Measurements from ENCODE around the gene HNF4A.

HNF4A gene

GRCh38 chr20:44406572-44407137 is 51.2 kb downstream of the HNF4A start:
- no peak for DNase-seq

- DNase-seq: no peak
Observed at GRCh38 chr20:44407402-44408184, 52.1 kb downstream of the HNF4A start.

- DNase-seq: no peak
Observed at GRCh38 chr20:44409132-44409600, 53.7 kb downstream of the HNF4A start.

DNA sequence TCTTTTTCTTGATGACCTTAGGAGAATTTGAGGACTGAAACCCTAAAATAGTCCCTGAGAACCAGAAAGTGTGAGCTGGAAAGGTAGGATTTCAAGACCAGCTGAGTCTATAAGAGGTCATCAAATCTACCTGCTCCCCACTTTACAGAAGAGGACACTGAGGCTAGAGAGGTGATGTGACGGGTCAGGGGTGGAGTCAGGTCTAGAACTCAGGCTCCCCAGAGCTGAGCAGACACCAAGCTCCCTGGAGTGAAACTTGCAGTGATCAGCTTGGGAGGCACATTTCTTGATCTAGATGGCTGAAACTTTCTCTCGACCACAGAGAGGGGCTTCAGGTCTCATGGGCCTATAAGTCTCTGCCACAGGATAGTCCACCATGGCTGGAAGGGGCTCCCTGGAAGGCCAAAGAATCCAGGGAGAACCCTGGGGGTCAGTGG is 55.1 kb downstream of the HNF4A start:
- DNase-seq: no peak

DNA sequence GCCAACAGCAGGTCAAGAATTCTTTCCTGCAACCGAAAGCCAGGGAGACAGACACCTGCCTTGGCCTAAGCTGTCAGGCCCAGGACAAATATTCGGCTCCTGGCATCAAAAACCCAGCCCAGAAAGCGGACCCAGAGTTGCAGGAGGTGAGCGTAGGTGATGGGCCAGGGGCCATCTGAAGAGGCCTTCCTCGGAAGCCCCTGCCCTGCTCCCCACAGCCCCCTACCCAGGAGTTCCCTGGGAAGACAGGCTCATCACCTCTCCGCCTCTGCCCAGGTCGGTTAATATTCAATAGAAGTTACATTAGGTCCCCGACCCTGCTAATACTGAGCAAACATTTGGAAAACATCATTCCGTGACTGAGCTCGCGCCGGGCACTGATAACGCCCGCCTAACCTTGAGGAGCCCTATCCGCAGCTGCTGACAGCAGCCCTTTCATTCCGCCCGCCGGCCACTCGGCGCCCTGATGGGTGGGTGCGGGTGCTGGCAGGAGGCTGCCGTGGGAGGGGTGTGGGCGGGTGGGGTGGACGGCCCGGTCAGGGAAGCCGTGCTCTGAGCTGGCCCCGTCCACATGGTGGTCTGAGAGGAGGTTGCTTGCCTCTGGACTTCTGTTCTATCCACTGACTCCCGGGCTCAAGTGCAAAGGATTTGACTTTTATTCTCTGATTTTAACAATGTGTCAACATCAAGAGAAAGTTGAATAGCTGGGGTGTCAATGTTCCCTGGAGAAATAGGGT is 55.7 kb downstream of the HNF4A start:
- DNase-seq: no peak

DNA sequence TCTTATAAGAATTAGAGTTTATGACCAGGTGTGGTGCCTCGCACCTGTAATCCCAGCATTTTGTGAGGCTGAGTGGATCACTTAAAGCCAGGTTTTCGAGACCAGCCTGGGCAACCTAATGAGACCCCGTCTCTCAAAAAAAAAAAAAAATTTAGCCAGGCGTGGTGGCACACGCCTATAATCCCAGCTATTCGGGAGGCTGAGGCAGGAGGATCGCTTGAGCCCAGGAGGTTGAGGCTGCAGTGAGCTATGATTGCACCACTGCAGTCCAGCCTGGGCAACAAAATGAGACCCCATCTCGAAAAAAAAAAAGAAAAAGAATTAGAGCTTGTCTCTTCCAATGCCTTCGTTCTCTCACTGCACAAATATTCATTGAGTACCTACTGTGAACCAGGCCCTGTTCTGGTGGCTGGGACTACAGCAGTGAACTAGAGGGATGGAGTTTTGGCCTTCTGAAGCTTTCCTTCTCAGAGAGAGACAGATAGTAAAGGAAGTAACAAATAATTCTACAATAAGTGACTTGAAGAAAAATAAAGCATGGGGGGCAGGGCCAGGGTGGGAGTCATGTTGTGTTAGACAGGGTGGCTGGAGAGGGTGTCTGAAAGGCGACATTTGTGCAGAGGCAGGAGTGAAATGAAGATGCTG is 56.4 kb downstream of the HNF4A start:
- no peak for DNase-seq

- DNase-seq: no peak
Observed at GRCh38 chr20:44412402-44413144, 57.1 kb downstream of the HNF4A start.

DNA sequence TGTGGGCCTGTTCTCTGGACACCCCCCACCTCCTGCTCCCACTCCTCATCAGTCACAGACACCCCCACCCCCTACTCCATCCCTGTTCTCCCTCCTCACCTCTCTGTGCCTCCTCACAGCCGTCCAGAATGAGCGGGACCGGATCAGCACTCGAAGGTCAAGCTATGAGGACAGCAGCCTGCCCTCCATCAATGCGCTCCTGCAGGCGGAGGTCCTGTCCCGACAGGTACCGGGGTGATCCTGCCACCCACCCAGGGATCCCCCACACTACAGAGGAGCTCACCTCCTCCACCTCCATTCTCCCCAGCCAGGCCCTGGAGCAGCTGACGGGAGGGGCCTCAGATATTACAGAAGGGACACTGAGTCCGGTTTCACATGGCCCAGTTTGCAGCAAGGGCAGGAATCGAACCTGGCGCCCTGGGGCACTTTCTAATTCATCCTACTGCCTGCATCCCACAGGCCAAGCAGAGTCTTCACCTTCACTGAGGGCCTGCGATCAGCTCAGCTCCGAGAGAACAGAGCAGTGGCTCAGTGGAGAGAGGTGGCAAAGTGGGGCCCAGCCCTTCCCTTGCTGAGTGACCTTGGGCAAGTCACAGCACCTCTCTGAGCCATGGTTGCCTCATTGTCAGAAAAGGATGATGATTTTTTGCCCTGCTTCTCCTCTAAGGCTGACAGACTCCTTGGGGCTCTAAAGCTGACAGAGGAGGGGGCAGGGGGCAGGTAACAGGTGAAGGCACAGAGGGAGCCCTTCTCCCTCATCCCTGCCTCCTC is 58.3 kb downstream of the HNF4A start:
- no peak for DNase-seq

DNA sequence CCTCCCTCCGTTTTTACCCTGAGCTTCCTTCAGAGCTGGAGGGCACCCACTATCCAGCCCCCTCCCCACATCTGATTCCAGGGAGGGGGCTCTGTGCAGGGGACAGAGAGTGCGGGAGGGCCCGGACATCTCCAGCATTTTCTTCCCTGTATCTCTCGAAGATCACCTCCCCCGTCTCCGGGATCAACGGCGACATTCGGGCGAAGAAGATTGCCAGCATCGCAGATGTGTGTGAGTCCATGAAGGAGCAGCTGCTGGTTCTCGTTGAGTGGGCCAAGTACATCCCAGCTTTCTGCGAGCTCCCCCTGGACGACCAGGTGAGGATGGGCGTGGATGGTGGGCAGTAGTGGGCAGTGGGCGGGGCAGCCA is 58.8 kb downstream of the HNF4A start:
- no peak for DNase-seq

DNA sequence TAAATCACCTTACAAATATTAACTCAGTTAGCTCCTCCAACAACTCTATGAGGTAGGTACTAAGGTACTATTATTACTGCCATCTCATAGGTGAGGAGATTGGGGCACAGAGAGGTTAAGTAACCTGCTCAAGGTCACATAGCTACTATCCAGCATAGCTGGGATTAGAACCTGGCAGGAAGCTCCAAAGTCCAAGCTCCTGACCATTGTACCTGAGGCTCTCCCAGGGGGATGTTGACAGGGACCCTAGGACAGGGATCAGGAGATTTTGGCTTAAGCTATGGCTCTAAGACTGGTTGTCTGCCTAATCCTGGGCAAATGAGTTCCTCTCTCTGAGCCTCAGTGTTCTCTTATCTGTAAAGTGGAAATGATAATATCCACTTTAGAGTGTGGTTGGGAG is 59.3 kb downstream of the HNF4A start:
- no peak for DNase-seq

DNA sequence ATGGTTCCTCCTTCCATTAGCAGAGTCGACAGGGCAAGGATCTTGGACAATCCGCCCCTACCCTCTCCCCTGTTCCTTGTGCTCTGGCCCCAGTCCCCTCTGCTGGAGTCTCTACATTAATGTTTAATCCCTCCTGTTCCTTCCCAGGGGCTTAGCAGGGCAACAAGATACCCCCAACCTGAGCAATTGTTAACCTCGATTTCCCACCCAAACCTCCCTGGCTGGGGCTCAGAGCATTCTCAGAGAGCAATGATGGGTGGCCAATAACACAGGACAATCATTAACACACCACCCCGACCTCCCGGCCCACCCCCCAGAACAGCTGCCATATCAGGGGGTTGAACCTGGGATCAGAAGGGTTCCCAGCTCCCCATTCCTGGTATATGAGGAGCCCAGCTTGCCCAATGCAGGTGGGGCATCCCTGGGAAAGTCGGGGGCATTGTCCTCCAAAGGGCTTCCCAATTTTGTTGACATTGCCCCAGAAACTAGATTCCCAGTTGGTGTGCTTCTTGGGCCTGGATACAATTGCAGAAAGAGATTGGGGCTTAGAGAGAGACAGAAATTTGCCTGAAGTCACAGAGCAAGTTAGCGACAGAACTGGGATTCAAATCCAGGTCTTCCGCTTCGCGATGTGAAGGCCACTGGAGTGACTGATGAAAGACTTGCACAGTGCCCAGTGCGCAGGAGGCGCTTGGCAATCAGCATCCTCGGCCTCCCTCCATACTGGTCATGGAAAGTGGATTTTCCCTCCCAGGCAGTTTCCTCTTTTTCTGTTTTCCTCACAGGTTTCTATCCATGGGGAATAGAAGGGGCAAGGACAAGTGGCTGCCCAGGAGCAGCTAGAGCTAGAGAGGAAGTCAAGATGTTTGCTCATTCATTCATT is 60.6 kb downstream of the HNF4A start:
- no peak for DNase-seq

GRCh38 chr20:44418069-44418905 is 62.8 kb downstream of the HNF4A start:
- DNase-seq: no peak

DNA sequence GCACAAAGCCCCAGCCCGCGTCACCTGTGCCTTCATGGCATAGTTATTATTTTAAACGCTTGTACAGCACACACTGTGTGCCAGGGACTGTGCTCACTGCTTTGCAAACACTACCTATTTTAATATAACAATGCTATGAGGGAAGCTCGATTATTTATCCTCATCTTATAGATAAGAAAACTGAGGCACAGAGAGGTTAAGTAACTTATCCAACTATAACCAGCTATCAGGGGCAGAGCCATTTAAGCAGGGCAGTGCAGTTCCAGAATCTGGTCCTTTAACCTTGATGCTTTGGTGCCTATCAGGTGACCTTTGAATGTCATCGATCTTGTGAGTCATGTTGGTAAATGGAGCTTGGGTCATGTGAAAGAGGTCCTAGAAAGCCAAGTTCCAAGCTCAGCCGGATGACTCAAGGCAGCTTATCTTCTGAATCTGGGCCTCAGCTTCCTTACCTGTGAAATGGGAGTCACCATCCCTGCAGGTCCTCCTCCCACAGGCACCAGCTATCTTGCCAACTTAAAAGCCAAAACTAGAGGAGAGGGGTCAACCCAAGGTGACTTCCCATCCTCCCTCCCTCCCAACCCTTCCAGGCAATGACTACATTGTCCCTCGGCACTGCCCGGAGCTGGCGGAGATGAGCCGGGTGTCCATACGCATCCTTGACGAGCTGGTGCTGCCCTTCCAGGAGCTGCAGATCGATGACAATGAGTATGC is 63.8 kb downstream of the HNF4A start:
- no peak for DNase-seq

- DNase-seq: no peak
Observed at GRCh38 chr20:44420497-44420896, 65.0 kb downstream of the HNF4A start.

- DNase-seq: no peak
Observed at GRCh38 chr20:44422083-44422482, 66.6 kb downstream of the HNF4A start.

- DNase-seq: no peak
Observed at GRCh38 chr20:44423480-44423879, 68.0 kb downstream of the HNF4A start.

DNA sequence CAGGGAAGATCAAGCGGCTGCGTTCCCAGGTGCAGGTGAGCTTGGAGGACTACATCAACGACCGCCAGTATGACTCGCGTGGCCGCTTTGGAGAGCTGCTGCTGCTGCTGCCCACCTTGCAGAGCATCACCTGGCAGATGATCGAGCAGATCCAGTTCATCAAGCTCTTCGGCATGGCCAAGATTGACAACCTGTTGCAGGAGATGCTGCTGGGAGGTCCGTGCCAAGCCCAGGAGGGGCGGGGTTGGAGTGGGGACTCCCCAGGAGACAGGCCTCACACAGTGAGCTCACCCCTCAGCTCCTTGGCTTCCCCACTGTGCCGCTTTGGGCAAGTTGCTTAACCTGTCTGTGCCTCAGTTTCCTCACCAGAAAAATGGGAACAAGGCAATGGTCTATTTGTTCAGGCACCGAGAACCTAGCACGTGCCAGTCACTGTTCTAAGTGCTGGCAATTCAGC is 68.6 kb downstream of the HNF4A start:
- DNase-seq: no peak

- no peak for DNase-seq
Observed at GRCh38 chr20:44425923-44426322, 70.4 kb downstream of the HNF4A start.

Data from activated CD4-positive, alpha-beta T cell treated with anti-CD3 and anti-CD28 coated beads for 4 hours (primary cell).